NCI-H2029 (cell line): ENCODE results near the gene OSBPL8.

Experiments used
- DNase-seq: peaks from one replicate; lab custom pipeline; 2025; lab: John Stamatoyannopoulos, UW

The OSBPL8 gene

DNA sequence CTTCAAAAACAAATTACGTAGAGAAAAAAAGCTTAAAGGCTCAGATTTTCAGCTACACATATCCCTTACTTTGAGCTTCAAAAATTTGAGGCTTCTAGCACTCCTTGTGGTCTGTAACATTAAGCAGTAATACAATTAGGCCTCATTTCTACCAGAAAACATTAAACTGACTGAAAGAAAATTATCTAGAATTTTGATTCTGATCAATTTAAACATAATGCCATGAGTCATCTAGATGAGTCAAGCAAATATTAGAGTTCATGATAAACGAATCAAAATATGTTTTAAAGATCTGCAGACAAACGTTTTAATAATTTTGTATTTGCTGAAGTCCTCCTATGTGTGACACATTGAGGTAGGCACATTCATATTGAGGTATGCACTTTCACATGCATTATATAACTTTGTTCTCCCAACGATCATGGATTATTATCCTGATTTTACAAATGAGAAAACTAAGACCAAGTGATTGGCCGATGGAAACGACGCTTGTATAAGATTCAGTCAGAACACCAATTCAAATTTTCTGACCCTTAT lies 4.3 kb downstream of the OSBPL8 start:
- no peak for DNase-seq

DNA sequence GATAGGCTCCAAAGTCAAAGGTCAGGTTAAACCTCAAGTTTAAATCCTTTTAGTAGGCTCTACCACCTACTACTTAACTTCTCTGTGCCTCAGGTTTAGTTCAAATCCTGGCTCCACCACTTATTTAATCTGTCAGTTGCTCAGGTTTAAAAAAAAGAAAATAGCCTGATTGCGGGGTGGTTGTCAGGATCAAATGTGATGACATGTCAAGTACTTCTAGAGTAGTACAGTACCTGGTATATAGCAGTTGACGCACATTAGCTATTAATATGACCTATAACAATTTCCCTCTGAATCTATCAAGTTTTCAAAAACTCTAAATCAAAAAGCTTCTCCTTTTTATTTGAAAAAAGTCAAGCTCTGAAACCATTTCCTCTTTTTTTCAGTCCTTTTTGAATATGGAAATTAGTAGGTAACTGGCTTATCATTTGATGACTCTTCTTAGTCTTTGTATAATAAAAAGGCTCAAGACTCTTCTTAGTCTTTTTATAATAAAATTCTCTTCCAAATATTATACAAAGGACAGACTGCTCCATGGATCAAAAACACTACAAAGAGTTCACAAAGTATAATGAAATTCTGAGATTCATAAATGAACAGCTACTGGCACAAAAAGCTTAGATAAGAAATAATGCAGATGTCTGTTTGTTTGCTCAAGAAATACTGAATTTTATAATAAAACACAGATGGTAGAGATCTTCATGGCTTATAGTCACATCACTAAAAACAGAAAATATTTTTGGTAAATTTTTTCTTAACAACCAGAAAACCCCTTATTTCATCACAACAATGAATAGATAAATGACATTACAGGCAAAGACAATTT lies 5.0 kb downstream of the OSBPL8 start:
- no peak for DNase-seq

DNA sequence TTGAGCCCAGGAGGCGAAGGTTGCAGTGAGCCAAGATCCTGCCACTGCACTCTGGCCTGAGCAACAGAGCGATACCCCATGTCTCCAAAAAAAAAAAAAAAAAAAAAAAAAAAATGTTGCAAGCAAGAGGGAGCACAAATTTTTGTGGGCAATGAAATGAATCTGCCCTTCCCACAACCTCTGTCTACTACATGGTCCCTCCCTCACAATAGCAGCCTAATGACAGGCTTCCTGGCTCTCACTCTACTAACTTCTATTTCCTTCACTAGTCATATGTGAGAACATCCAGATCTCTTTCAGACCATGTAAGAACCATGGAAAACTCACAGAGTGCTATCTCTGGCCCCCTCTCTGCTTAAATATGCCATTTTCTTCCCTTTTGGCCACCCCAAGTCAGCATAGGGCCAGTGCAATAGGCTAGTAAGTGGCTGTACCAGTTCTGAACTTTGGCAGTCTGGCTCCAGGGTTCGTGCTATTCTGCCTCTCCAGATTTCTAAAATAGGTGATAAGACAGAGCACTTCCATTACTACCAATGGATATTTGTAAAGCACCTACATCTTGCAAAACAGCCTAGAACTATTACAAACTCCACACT lies 7.1 kb downstream of the OSBPL8 start:
- no peak for DNase-seq

DNA sequence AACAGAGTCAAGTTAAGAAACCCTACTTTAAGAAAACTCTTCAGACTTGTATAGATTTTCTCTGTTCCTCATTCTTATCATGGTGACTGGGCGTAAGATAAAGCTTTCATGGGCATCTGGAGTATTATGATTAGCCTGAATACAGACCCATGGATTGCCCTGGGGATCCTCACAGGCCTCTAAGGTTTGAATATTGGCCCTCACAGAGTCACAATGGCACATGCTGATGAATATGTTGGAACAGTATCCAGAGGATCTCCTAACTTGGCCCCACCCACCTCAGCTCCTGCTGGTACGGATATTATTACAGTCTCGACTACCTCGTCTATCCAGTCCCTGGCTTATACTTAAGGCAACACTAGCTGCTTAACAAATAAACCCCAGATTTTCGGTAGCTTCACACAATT lies 8.1 kb downstream of the OSBPL8 start:
- no peak for DNase-seq

DNA sequence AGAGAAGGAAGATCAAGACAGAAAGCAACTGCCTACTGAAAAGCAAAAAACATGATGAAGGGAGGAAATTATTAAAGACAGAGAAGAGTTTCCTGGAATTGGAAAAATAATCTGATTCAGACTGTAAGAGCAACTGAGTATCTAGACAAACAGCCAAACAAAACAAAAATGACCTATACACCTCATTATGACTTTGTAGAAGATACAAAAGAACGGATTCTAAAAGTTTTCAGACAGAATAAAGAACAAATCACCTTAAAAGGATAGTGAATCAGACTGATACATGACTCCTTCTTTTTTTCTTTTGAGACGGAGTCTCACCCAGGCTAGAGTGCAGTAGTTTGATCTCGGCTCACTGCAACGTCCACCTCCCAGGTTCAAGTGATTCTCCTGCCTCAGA lies 10.4 kb downstream of the OSBPL8 start:
- DNase-seq, result no peak

DNA sequence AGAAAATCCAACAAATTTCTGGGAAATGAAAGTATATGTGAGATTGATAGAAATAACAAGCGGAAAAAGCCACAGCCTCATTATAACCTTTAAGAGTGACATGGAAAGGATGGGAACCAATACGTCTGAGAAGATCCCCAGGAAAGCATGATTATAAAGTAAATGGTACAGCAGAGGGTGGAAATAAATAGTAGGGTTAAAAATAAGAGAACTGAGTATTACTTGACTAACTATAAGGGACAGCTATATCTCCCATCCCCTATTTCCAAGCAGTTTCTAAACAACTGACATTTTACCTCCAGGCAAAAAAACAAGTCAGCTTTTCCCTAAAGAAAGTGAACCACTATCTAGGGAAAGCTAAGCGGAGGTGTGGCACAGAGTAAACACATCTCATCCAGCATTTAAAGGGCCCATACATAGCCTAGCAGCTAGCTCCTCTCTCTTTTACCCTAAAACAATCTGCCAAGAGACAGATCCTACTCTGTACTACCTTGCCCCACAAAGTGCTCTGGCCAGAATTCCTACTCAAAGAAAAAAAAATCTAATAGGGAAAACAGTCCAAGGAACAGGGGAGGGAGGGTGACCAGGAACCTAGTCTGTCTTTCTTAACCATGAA lies 11.2 kb downstream of the OSBPL8 start:
- DNase-seq, result no peak

DNA sequence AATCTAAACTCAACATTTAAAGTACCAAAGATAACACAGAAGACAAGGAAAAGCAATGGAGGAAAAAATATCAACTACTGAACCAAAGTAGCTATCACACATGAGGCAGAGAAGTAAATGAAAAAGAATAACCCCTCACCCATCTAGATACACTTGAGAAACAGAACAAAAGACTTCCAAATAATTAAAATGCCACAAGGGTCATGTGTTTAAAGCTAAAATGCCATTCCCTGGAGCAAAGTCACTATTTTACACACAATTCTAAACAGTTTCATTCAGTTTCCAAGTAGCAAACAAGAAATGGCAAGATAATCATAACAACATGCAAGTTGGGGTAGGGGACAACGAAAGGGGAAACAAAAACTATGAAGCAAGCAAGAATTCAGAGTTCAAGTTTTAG lies 12.0 kb downstream of the OSBPL8 start:
- DNase-seq, result no peak

DNA sequence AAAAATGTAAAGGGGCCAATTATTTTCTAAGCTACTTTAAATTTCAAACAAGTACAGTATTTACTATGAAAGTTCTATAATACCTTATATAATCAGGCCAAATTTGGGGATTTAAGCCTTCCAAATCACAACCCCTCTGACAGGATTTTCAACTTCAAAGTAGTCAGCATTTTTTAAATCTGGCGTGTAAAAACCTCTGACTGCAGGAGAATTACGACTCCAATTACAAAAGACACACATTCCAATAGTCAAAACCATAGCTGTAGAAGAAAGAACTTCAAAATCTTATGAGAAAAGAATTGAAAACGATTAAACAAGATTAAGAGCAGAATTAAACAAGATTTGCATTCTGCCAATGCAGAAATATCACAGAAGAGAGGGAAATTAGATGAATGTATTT lies 12.7 kb downstream of the OSBPL8 start:
- no peak for DNase-seq

DNA sequence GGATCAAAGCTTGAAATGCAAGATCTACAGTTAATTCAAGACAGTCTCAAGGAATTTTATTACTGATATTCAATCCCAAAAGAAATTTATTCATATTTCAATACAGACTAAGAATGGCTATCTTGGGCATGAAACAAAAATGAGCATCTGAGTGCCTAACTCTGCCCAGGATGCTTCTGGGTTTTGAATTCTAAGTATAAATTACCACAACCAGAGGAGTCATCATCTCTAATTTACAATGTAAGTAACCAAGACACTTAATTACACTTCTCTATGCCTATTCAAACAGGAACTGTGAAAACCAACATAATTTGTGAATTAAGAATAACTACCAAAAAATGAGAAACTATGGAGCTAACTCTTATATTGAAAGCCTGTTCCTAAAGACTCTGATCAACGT lies 14.1 kb downstream of the OSBPL8 start:
- no peak for DNase-seq

DNA sequence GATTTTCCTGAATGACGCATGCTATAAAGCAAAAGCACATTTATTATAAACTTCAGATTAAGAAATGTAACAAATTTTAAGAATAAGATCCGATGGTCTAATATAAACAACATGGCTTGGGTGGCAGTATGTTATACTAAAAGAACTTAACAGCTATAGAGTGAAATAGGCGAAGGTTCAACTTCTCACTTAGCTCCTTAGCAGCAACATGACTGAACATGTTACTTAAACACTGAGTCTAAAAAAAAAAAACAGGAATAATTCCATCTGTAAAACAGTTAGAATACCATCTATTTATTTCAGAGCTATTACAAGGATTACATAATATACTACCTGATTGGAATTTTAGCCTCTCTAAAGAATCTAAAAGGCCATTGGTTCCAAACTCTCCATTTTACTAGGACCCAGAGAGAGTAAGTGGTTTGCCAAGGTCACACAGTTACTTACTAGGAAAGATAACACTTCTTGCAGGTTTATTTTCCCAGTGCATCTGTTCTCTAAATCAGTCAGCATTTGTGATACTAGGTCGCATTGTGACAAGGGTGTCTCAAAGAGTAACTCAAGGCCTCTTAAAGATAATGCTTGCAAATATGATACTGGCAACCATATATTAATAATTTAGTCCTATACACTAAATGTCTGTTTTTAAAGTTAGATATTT lies 14.8 kb downstream of the OSBPL8 start:
- no peak for DNase-seq

DNA sequence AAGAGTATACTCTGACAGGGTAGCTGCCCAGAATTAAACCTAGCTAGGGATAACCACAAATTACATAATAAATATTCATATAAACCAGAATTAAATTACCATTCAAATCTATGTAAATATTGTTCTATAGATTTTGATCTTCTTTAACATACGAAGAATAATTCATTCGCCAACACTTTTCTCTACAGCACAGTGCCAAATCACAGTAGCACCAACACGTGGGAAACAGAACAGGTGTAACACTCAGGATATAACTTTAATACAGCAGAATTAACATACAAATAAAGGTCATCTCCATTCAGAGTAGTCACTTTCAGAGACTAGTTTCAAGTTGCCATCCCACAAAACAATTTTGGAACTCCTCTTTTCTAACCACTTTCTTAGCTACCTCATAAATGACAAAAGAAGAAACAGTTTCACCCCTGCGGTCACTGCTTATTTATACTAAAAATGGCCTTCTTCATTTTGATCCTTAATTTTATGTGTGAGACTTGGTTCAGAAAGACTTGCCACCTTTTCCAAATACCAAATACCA lies 15.7 kb downstream of the OSBPL8 start:
- DNase-seq, result no peak

DNA sequence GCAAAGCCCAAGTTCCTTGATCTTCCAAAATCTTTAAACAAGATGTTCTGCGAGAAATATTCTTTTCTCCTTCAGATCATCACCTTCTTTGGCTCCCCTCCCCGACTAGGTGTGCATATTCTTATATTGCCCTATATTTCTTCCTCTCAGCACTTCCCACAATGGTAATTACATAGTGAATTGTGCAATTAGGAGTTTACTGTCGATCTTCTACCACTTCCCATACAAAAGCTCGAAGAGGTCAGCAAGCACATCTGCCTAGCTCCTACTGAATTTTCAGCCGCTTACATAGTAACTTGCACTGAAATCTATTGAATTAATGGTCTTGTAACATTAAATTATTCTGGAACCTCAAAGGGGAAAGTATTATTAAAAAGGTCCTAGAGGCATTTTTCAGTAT lies 16.7 kb downstream of the OSBPL8 start:
- DNase-seq, result no peak

DNA sequence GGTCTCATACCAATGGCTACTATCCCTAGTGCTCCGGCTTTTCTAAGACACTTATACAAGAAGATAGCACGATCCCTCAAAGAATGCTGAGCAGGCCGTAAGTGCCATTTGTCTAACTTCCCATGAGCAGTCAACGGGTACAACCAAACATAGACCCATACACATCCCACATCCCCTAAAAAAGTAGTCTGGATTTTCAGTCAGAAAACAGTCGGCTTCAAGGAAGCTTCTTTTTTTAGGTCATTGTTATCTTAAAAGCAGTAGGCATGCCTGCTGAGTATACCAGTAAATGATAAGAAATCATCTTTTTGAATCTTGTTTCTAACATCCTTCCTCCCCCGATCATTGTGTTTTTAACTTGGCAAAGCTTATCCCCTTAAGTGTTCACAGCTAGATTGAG lies 19.8 kb downstream of the OSBPL8 start:
- no peak for DNase-seq

DNA sequence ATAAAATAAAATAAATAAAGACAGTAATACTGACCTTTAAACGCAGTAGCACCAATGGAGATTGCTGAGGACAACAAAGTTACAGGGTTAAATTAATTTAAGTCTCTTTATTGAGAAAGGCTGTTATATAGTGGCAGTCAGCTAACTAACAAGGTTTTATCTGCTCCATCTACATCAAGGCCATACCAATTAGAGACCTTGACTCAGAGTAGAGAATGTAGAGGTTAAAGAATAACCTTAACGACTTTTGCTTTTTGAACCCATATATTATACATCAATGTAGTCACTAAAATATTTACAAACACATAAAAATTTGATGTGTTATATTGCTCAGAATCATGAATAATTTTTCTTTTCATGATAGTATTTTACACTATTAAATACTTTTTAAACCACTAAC lies 21.6 kb downstream of the OSBPL8 start:
- no peak for DNase-seq

DNA sequence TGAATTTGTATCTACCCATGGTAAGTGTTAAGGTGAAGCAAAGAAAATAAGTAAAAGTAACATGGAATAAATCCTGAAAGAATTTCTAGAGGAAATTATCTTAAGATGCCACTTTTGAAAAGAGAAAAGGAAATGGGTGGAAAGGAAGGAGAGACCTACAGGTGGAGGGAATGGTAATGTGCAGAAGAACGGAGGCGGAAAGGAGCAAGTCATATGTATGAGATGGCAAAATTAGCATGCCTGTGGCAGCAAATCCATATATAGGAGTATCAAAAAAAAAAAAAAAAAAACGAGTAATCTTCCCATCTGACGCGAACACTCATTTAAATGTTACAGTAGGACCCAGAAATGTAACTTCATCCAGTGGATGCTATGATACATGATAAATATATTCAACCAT lies 23.0 kb downstream of the OSBPL8 start:
- no peak for DNase-seq

DNA sequence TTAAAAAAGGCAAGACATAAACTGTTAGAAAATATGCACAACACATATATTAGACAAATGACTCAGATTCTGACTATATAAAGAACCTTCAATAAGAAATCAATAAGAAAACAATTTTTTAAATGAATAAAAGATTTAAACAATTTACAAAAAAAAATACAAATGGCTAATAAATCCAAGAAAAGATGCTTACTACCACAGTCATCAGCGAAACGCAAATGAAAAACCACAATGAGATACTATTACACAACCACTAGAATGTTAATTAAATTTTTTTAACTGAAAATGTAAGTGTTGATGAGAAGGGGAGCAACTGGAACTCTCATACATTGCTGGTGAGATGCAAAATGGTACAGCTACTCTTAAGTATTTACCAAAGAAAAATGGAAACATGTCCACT lies 24.4 kb downstream of the OSBPL8 start:
- no peak for DNase-seq

DNA sequence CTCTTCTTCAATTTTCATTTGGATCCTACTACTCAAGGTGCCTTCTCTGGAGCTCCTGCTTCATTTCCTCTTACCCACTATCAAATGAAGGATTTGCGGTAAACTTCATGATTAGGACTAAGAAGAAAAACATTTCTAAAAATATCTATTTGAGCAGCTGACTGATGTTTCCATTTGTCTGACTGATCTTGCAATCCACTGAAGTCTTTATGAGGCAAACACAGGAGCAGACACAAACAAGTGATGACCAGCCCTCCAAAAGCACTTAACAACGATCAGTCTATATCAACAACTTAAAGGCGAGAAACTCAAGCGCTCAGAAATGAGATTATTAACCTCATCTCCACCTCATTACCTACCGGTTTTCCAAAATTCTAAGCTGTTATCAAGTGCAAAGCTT lies 26.2 kb downstream of the OSBPL8 start:
- DNase-seq, result no peak

DNA sequence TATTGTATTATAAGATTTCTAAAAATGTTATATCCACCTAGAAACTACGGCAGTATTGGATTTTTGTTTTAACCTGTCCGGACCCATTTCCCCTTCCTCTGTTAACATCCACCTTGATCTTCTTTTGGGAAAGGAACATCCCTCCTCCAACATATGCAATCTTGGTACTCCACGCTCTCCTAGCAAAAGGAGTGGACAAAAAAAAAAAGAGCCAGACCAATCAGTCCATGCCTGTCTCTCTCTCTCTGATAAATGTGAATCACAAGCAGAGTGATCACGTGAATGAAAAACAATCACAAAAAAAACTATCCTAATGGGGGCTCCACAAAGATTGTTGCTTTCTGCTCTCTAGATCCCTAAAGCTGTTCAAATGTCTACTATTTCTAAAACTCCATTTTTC lies 27.1 kb downstream of the OSBPL8 start:
- DNase-seq, result no peak

DNA sequence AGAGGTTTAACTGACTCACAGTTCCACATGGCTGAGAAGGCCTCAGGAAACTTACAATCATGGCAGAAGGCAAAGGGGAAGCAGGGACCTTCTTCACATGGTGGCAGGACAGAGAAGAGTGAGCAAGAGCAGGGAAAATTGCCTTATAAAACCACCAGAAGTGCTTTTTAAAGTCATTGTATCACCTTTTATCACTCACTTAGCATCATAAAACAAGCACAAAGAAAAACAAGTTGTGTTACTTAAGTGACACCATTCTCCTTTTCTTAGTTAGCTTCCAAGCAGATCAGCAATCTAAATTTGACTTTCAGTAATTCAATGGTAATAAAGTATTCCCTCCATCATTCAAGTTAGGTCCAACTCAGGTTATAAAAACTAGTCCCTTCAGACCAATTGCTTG lies 28.5 kb downstream of the OSBPL8 start:
- DNase-seq, result no peak

DNA sequence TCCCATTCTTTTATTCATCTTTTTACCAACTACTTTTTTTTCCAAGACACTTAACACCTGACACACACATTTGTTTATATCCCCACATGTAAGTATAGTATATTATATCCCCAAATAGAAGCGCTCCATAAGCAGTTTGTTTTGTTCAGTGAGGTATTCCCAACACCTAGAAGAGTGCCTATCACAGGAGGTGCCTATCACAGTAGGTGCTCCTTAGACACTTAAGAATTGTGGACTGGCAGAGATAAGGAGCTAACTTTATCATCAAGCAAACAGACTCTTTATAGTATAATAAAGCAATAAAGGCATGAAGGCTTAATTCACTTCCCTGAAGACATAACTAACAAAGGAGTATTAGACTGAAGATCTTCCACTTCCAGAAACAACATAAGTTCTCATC lies 29.1 kb downstream of the OSBPL8 start:
- DNase-seq, result no peak

DNA sequence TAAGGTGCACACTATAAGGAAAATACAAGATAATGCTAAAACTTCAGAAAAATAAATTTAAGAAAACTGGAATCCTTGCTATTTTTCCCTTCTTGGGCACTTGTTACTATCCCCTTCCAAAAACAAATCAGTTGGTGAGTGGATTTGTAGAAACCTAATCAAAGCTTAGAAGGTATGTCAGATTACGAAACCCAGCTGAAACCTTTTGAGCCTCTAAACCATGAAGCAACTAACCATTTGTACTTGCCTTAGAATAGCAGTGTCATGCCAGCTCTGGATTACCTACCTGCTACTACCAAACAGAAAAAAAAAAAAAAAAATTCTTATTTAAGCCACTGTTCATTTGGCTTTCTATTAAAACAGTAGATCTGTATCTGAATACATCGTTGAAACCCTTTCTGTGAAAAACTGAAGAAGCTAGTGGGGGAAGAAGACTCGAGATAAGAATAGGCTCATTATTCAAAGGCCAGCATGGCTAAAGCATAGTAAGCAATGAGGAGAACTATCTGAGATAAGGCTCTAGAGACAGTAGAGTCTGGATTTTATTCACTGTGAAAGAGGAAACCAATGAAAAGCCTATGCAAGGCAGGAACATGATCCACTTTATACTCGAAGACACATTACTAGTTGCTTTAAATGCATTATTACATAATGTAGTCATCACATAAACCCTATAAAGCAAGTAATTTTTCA lies 30.2 kb downstream of the OSBPL8 start:
- DNase-seq, result no peak

DNA sequence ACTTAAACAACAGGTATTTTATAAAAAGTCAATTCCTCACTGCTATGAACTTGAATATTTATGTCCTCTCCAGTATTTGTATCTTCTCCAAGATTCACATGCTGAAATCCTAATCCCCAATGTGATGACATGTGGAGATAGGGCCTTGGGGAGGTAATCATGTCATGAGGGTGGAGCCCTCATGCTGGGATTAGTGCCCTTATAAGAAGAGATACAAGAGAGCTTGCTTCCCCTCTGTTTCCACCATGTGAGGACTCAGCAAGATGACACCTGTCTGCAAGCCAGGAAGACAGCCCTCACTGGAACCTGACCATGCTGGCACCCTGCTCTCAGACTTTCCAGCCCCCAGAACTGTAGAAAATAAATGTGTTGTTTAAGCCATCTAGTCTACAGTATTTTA lies 36.2 kb downstream of the OSBPL8 start:
- no peak for DNase-seq
